Neural progenitor cell (in vitro differentiated cells): ENCODE measurements around the gene CYP39A1.

Experiments
- EZH2 ChIP-seq: fragments of 200-600 bp; sonication (generic); IDR thresholded peaks from 2 replicates; pipeline ENCODE4 v1.6.1; 2017; ENCODE audit warnings: antibody characterized with exemption, mild to moderate bottlenecking, moderate library complexity
- TF ChIP-seq, protein P1 (sequence below): fragments of 200-600 bp; sonication (generic); IDR thresholded peaks from 2 replicates; pipeline ENCODE4 v1.5.1; 2017; ENCODE audit warnings: antibody characterized with exemption, mild to moderate bottlenecking

DNA sequence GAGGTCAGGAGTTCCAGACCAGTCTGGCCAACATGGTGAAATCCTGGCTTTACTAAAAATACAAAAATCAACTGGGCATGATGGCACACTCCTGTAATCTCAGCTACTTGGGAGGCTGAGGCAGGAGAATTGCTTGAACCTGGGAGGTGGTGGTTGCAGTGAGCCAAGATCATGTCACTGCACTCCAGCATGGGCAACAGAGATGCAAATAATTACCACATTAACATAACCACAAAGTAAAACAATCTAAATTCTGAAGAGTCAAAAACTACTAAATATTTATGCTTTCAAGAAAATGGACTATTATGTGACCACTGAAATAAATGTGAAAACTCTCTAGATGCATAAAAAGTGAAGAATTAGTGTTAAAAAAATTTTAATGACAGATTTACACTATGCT, 59.9 kb downstream of the CYP39A1 start:
- TF ChIP-seq, protein P1, sequence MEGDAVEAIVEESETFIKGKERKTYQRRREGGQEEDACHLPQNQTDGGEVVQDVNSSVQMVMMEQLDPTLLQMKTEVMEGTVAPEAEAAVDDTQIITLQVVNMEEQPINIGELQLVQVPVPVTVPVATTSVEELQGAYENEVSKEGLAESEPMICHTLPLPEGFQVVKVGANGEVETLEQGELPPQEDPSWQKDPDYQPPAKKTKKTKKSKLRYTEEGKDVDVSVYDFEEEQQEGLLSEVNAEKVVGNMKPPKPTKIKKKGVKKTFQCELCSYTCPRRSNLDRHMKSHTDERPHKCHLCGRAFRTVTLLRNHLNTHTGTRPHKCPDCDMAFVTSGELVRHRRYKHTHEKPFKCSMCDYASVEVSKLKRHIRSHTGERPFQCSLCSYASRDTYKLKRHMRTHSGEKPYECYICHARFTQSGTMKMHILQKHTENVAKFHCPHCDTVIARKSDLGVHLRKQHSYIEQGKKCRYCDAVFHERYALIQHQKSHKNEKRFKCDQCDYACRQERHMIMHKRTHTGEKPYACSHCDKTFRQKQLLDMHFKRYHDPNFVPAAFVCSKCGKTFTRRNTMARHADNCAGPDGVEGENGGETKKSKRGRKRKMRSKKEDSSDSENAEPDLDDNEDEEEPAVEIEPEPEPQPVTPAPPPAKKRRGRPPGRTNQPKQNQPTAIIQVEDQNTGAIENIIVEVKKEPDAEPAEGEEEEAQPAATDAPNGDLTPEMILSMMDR: no peak
- no peak for TF ChIP-seq EZH2
